Erythroblast (primary cell): ENCODE data around the gene NFIC.

Source experiments
- GATA1 ChIP-seq: IDR thresholded peaks from 2 replicates; pipeline ENCODE4 v1.6.1; 2011; ENCODE audit warnings: low read depth, mild to moderate bottlenecking, control low read depth, low read length, moderate library complexity
- POLR2A ChIP-seq: IDR thresholded peaks from 2 replicates; pipeline ENCODE4 v1.6.1; 2011; ENCODE audit warnings: mild to moderate bottlenecking, low read length

DNA sequence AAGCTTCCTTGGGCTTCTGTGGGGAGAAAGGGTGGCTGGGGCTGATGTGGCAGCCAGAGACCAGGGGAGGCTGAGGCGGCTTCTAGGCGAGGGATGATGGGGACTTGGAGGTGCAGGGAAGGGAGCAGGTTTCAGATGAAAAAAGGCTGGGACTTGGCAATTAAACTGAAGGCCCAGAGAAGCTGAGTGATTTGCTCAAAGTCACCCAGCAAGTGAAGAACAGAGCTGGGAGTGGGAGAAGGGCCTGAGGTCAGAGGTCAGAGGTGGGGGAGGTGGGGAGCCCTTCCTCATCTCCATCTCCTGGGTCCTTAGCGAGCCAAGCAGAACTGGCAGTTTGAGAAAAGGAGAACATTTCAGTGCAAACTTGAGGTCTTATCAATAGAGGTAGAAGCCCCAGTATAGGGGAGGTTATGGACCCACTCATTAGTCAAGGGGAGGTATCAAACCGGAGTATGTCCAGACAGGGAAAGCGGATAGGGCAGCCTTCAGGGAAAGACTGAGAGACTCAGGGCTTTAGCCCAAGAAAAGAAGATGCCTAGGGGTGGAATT lies 49.6 kb upstream of the NFIC start:
- no peak for TF ChIP-seq POLR2A
- no peak for TF ChIP-seq GATA1
